ENCODE measurements around the gene TRIM43B.
"Not testable (repeated sequence)": the region's sequence is repeated elsewhere in the genome, so short reads cannot be mapped to it uniquely, and the experiment has no call there.

TRIM43B gene

DNA sequence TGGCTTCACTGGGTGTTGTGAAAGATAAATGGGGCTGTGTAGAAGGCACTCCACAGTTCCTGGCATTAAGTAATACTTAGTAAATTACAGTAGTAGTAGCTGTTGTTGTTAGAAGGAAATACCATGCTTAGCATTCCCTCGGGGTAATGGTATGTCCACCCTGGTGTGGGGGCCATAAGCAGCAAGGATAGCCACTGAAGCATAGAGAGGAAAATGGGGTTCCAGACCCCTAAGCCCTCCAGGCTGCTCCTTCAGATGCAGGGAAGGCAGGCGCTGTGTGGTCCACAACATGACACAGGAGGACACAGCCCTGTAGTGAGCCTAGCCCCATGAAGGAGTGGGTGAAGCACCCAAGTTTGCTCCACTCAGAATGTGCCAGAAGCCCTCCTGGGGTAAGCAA is 50.6 kb downstream of the TRIM43B start:
- not testable (repeated sequence) for DNase-seq (ENCODE audit: low read depth)

DNA sequence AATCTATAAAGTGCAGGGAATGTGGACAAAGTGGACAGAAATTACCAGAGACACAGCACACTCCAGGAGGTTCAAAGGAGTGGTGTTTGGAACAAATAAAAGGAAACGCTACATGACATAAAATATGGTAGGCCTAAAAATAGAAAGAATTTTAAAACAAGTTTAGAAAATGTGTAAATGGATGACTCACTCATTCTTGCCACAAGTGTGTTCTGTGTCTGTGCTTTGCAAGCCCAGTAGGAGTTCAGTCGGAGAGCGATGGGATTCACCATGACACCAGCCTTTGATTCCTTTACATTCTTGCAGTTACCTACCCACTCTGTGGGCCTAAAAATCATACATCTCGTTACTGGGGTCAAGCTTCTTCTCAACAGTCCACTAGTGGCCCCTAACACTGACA is 51.2 kb downstream of the TRIM43B start:
- DNase-seq (ENCODE audit: low read depth) = not testable (repeated sequence)

DNA sequence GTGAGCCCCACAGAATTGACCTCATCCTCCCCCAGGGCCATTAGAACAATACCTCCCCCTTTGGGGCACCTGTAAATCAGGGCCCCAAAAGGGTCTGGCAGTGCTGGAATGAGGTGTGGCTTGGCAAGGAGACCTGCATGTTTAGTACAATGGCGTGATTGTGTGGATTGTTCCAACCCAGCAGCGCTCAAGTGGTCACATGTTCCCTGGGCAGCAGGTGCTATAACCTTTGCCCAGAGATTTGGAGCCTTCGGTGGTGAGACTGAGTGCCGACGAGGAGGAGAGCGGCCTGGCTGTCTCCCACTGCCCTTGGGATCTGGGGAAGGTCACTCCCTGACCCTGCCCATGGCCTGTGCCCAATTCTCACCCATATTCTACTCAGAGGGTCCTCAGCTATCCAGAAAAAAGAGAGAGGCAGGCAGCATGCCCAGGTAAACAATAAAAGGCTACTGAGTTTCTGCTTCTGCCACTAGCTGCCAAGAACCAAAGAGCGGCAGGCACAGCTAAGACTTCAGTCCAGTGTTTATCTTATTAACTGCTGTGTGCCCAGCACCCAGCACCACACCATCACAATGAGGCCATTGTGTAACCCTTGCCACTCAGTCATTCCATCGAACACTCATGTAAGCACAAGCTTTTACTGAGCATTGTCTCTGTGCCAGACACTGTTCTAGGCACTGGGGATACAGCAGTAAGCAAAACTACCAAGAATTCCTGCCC is 54.6 kb downstream of the TRIM43B start:
- not testable (repeated sequence) for DNase-seq (ENCODE audit: low read depth)

DNA sequence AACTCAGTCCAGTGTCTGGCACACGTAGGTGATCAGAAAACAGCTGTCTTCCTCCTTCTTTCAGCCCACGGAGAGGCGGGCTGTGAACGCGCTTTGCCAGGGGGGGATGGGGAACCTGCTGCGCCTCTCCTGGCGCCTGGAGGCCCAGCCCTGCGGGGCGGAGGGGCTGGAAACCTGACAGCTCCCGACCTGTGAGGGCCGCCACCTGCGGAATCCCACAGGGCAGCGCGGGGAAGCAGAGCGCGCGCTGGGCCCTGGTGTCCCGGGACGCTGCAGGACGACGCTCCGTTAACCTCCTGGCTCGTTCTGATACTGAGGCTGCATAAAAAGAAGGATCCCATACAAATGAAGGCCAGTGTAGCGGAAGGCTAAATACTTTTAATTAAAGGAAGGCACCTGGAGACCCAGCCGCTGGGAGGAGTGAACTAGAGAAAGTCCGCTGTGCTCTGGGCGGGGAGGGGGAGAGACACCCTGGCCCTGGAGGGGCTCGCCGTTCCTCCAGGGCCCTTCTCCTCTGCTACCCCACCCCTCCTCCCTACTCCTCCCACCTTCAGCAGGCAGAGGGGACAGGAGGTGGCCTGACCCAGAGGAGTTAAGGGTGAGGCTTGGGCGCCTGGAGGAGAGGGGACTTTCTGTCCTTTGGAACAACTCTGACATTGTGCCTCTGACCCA is 57.2 kb downstream of the TRIM43B start:
- DNase-seq (ENCODE audit: low read depth) = not testable (repeated sequence)

Data from iris pigment epithelial cell (primary cell).